RKO (cell line): ENCODE data around the gene PIP4K2C.
"Not testable (repeated sequence)": the region's sequence is repeated elsewhere in the genome, so short reads cannot be mapped to it uniquely, and the experiment has no call there.

Source experiments
- DNase-seq: peaks from one replicate; pipeline ENCODE4 v3.0.0-alpha.2; 2016; ENCODE audit warnings: low spot score

PIP4K2C gene

GRCh38 chr12:57560516-57560915 lies 30.5 kb upstream of the PIP4K2C start:
- no peak for DNase-seq

GRCh38 chr12:57561117-57561516 lies 29.9 kb upstream of the PIP4K2C start:
- not testable (repeated sequence) for DNase-seq

GRCh38 chr12:57563358-57563757 lies 27.6 kb upstream of the PIP4K2C start:
- no peak for DNase-seq

- no peak for DNase-seq
Observed at GRCh38 chr12:57564178-57564740, 26.7 kb upstream of the PIP4K2C start.

GRCh38 chr12:57568838-57569237 lies 22.2 kb upstream of the PIP4K2C start:
- DNase-seq, result no peak

GRCh38 chr12:57569858-57570257 lies 21.1 kb upstream of the PIP4K2C start:
- DNase-seq, result no peak

GRCh38 chr12:57570438-57570837 lies 20.6 kb upstream of the PIP4K2C start:
- DNase-seq, result not testable (repeated sequence)

- no peak for DNase-seq
Observed at GRCh38 chr12:57571926-57572762, 18.8 kb upstream of the PIP4K2C start.

GRCh38 chr12:57574795-57575194 lies 16.2 kb upstream of the PIP4K2C start:
- no peak for DNase-seq

- DNase-seq, result no peak
Observed at GRCh38 chr12:57575771-57576612, 15.0 kb upstream of the PIP4K2C start.

- DNase-seq, result no peak
Observed at GRCh38 chr12:57576613-57577160, 14.3 kb upstream of the PIP4K2C start.

- DNase-seq, result no peak
Observed at GRCh38 chr12:57577981-57578758, 12.8 kb upstream of the PIP4K2C start.

GRCh38 chr12:57579011-57579410 lies 12.0 kb upstream of the PIP4K2C start:
- DNase-seq, result no peak

GRCh38 chr12:57579677-57580465 lies 11.1 kb upstream of the PIP4K2C start:
- DNase-seq, result no peak

- no peak for DNase-seq
Observed at GRCh38 chr12:57580466-57580795, 10.6 kb upstream of the PIP4K2C start.

GRCh38 chr12:57581802-57582201 lies 9.2 kb upstream of the PIP4K2C start:
- DNase-seq, result no peak

- DNase-seq, result no peak
Observed at GRCh38 chr12:57582440-57582839, 8.6 kb upstream of the PIP4K2C start.

- peak; percentile 81 for DNase-seq
Observed at GRCh38 chr12:57583008-57583831, 7.8 kb upstream of the PIP4K2C start.

GRCh38 chr12:57584050-57584449 lies 6.9 kb upstream of the PIP4K2C start:
- DNase-seq, result no peak

GRCh38 chr12:57584690-57585089 lies 6.3 kb upstream of the PIP4K2C start:
- DNase-seq, result no peak
